Fibroblast of skin of scalp (primary cell): Measurements from ENCODE around the gene PCDHB3. TPM values are rescaled to one million over a fixed set of nuclear protein-coding genes. Genes with fewer than 3 reads are reported as not detected.
"Not testable (repeated sequence)": the region's sequence is repeated elsewhere in the genome, so short reads cannot be mapped to it uniquely, and the experiment has no call there.

Experiments
- DNase-seq: peaks from one replicate; pipeline ENCODE4 v3.0.0-alpha.2; 2013
- polyA plus RNA-seq, 2 experiments: library from polyadenylated mRNA; unstranded; fragments of 120-200 nt; gene quantifications; one replicate each; pipeline ENCODE4 v1.2.1, GENCODE V29; 2013; ENCODE audit not compliant: insufficient read length in 2 of 2

PCDHB3 gene
- 0.87 TPM for polyA plus RNA-seq (2013, experiment 1 of 2; ENCODE audit: insufficient read length)
- polyA plus RNA-seq (2013, experiment 2 of 2; ENCODE audit: insufficient read length) = 1.2 TPM

DNA sequence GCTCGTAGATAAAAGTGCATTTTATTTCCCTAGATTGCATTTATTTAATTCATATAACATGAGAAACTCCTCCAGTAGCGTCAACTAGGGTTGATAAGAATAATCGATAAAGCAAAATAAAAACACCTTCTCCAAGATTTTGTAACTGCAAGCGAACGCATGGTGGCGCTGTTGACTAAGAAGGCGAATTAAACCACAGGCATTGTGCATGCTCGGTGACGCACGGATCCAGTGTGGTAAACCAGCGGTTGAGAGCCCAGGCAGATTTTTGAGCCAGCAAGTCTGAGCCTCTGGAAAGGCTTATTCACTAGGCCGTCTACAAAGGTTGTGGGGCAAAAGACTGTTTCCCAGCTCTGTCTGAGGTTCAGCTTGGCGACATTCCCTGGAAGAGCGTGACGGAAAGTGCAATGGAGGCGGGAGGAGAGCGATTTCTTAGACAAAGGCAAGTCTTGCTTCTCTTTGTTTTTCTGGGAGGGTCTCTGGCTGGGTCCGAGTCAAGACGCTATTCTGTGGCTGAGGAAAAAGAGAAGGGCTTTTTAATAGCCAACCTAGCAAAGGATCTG, at the start of gene PCDHB3:
PCDHB3 (plus strand) TSS at position 231 of the 563 bp plus-strand sequence; CDS start at position 408, 177 bp downstream.
- DNase-seq = peak; percentile 32

DNA sequence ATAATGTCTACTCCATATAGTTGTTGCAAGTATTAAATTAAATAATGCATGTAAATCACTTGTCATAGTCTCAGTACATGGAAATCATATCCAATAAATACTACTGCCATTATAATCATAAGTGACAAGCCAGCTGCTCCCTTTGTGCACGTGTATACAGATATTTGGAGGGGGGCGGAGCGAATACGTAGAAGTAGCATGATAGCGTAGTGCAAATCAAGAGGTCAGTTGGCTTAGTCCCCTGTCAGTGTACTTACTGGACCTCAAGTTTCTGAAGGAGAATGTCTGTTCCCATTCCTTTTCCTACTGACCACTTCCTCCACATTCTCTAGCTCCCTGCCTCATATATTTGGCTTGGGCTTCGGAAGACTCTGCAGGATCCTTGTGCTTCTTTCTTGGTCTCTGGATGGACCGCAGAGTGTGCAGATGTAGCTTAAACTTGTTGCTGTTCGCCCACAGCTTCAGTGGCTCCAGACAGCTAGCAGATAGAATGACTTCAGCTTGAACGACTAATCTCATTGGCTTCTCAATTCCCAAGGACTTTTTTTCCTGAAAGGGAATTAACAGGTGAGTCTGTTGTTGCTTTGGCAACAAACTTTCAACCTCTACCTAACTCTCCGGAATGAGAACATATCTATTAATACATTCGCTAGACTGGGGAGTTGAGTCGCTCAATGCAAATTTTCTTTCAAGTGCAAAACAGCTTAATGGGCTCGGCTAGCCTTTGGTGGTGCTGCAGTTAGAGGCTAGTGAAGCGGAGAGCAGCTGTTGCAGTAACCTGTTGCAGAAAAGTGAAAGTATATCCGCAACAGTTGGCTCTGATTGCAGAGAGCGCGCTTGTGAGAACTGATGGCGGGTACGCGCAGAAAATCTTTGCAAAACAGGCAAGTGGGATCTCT, 49.4 kb upstream of the PCDHB3 start, which contains the start of gene PCDHB1:
PCDHB1 (plus strand) TSS at position 753 of the 899 bp plus-strand sequence; CDS start at position 850, 97 bp downstream.
- no peak for DNase-seq

DNA sequence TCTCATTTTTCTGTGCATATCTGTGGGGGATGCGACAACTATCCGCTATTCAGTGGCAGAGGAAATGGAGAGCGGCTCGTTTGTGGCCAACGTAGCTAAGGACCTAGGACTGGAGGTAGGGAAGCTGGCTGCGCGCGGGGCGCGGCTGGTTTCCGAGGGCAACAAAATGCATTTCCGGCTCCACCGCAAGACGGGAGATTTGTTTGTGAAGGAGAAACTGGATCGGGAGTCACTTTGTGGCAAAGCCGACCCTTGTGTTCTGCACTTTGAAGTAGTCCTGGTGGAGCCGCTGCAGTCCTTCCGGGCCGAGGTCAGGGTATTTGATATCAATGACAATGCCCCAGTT, 48.8 kb upstream of the PCDHB3 start:
- no peak for DNase-seq

DNA sequence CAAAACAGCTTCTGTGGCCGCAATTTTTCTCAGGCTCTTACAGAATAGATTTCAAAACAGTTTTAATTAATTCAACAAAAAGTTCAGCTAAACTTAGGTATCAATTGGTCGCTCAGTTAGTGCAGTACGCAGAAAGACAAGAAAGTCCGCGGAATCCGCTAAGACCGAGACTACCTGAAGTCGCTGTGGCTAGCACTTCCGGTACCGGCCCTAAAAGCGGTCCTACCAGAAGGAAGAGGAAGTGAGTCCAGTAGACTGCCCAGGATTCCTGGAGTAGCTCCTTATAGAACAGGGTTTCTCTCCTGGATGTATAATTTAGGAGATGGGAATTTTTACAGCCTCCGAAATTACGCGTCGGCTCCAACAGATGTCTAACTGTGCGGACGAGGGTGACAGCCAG, 22.4 kb upstream of the PCDHB3 start:
- DNase-seq = no peak

DNA sequence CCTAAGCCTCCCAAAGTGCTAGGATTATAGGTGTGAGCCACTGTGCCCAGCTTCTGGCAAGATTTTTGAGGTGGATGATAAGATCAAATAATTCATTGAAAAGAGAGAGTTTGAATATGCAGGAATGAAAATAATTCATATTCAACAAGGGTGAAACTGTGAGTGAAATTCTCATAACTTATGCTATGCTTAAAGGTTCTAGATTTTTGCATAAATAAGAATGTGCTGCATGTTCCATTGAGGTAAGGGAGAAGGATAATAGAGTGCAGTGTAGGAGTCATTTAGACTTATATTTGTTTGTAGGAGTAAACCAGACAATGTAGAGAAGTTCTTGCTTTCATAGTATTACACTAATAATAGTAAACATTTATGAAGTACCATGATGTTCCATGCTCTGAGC, 18.0 kb upstream of the PCDHB3 start:
- no peak for DNase-seq

DNA sequence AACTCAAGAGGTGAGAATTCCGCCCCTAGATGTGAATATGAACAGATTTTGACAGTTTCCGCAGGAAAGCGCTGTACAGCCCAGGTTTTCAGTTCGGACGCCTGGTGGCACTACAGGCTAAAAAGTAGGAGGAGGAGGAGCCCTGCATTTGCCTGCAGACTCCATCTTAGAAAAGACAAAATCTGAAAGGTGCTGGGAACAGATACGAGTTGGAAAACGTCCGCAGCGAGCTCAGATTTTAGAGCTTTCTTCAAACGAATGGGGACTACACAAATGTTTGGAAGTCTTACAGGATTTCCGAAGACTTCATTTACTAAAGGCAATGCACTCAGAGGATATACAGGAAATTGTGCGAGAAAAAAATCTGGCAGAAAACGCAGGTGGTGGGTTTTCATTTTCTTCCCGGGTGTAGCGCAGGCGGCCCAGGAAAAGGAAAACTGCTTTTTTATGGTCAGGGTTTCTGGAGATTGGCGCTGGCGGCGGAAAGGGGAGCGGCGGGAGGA, 15.7 kb upstream of the PCDHB3 start:
- DNase-seq = peak; percentile 48

DNA sequence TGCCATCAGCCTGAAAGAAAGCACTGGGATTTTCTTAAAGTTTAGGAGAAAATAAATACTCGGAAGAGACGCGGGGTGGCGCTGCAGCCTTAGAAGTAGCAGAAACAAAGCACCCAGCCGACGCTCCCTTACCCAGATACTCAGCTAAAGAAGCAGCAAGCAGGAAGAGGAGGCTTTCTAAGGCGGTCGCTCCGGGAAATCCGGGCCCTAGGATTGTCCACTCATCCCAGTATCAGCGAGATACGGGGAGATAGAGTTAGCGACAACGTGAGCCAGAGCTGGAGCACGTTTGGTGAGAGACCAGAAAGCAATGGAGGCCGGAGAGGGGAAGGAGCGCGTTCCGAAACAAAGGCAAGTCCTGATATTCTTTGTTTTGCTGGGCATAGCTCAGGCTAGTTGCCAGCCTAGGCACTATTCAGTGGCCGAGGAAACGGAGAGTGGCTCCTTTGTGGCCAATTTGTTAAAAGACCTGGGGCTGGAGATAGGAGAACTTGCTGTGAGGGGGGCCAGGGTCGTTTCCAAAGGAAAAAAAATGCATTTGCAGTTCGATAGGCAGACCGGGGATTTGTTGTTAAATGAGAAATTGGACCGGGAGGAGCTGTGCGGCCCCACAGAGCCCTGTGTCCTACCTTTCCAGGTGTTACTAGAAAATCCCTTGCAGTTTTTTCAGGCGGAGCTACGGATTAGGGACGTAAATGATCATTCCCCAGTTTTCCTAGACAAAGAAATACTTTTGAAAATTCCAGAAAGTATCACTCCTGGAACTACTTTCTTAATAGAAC, 5.6 kb upstream of the PCDHB3 start, which contains the start of gene PCDHB2:
PCDHB2 (plus strand) TSS at position 135 of the 782 bp plus-strand sequence; CDS start at position 311, 176 bp downstream.
- peak; percentile 68 for DNase-seq

DNA sequence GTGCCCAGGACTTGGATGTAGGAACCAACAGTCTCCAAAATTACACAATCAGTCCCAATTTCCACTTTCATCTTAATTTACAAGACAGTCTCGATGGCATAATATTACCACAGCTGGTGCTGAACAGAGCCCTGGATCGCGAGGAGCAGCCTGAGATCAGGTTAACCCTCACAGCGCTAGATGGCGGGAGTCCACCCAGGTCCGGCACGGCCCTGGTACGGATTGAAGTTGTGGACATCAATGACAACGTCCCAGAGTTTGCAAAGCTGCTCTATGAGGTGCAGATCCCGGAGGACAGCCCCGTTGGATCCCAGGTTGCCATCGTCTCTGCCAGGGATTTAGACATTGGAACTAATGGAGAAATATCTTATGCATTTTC, 5.0 kb upstream of the PCDHB3 start:
- no peak for DNase-seq

DNA sequence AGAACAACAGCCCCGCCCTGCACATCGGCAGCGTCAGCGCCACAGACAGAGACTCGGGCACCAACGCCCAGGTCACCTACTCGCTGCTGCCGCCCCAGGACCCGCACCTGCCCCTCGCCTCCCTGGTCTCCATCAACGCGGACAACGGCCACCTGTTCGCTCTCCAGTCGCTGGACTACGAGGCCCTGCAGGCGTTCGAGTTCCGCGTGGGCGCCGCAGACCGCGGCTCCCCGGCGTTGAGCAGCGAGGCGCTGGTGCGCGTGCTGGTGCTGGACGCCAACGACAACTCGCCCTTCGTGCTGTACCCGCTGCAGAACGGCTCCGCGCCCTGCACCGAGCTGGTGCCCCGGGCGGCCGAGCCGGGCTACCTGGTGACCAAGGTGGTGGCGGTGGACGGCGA, 4.1 kb upstream of the PCDHB3 start:
- DNase-seq = not testable (repeated sequence)

DNA sequence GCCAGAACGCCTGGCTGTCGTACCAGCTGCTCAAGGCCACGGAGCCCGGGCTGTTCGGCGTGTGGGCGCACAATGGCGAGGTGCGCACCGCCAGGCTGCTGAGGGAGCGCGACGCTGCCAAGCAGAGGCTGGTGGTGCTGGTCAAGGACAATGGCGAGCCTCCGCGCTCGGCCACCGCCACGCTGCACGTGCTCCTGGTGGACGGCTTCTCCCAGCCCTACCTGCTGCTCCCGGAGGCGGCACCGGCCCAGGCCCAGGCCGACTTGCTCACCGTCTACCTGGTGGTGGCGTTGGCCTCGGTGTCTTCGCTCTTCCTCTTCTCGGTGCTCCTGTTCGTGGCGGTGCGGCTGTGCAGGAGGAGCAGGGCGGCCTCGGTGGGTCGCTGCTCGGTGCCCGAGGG, 3.7 kb upstream of the PCDHB3 start:
- not testable (repeated sequence) for DNase-seq

DNA sequence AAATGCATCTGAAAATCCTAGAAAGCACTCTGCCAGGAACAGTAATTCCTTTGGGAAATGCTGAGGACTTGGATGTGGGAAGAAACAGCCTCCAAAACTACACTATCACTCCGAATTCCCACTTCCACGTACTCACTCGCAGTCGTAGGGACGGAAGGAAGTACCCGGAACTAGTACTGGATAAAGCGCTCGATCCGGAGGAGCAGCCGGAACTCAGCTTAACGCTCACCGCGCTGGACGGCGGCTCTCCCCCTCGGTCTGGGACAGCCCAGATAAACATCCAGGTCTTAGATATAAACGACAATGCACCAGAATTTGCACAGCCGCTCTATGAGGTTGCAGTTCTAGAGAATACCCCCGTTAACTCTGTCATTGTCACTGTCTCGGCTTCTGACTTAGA, 786 bp downstream of the PCDHB3 start:
- no peak for DNase-seq

DNA sequence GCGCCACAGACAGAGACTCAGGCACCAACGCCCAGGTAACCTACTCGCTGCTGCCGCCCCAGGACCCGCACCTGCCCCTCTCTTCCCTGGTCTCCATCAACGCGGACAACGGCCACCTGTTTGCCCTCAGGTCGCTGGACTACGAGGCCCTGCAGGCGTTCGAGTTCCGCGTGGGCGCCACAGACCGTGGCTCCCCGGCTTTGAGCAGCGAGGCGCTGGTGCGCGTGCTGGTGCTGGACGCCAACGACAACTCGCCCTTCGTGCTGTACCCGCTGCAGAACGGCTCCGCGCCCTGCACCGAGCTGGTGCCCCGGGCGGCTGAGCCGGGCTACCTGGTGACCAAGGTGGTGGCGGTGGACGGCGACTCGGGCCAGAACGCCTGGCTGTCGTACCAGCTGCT, 1.8 kb downstream of the PCDHB3 start:
- not testable (repeated sequence) for DNase-seq

DNA sequence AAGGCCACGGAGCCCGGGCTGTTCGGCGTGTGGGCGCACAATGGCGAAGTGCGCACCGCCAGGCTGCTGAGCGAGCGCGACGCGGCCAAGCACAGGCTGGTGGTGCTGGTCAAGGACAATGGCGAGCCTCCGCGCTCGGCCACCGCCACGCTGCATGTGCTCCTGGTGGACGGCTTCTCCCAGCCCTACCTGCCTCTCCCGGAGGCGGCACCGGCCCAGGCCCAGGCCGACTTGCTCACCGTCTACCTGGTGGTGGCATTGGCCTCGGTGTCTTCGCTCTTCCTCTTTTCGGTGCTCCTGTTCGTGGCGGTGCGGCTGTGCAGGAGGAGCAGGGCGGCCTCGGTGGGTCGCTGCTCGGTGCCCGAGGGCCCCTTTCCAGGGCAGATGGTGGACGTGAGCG, 2.2 kb downstream of the PCDHB3 start:
- DNase-seq = not testable (repeated sequence)

DNA sequence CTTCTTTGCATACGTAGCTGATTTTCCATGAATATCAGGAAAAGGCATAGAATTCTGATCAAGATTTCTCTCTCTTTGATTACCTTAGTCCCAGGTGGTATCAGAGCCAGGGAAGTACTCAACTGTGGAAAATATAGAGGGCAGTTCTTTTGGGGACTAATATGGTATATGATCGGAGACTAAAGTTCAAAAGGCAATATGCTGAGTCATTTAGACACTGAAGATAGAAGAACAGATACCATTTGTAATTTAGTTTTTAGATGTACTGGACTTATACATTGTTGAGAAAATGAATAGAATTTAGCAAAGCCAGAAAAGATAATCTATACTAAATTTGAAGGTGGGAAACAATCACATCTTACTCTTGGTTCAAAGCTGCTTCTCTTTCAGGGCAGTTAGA, 5.1 kb downstream of the PCDHB3 start:
- no peak for DNase-seq

DNA sequence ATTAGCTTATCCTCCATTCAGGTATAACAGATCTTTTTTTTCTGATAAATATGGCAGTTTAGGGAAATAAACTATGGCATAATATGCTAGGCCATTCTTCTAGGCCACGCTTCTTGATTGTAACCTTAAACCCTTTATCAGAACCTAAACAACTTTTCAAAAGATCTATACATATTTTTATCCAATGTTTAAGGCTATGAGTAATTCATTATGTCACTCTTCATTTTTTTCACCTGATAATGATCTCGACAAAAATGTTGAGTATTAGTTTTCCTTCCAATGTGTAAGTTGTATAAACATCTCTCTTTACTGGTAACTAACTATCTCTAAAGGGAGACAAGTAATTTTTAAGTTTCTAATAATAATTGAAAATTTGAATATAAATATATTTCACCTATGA, 19.0 kb downstream of the PCDHB3 start:
- no peak for DNase-seq

DNA sequence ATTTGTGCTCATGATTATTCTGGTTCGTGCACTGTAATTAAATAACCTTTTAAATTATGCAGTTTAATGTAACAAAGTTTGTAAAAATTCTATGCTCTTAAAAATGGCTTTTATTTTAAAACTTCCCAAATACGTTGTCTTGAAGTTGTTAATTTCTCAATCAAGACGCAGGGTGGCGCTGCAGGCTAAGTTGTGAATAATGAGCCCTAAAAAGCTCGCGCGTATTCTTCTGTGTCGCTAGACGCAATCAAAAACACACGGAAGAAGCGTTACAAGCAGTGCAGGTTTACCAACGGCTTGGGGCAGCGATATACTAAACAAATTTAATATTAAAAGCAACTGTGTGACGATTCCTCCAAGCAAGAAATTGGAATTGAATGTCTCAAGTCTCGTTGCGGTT, 21.3 kb downstream of the PCDHB3 start, which contains the start of gene PCDHB4:
PCDHB4 (plus strand) TSS at position 256 of the 400 bp plus-strand sequence. CDS start 181 bp downstream, outside the sequence.
- DNase-seq = no peak

DNA sequence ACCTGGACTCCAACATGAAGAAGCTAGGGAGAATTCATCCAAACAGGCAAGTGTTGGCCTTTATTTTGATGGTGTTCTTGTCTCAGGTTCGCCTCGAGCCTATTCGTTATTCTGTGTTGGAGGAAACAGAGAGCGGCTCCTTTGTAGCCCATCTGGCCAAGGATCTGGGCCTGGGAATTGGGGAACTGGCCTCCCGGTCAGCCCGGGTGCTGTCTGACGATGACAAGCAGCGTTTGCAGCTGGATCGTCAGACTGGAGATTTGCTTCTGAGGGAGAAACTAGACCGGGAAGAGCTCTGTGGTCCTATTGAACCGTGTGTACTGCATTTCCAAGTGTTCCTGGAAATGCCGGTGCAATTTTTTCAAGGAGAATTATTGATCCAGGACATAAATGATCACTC, 21.7 kb downstream of the PCDHB3 start:
- DNase-seq = no peak

DNA sequence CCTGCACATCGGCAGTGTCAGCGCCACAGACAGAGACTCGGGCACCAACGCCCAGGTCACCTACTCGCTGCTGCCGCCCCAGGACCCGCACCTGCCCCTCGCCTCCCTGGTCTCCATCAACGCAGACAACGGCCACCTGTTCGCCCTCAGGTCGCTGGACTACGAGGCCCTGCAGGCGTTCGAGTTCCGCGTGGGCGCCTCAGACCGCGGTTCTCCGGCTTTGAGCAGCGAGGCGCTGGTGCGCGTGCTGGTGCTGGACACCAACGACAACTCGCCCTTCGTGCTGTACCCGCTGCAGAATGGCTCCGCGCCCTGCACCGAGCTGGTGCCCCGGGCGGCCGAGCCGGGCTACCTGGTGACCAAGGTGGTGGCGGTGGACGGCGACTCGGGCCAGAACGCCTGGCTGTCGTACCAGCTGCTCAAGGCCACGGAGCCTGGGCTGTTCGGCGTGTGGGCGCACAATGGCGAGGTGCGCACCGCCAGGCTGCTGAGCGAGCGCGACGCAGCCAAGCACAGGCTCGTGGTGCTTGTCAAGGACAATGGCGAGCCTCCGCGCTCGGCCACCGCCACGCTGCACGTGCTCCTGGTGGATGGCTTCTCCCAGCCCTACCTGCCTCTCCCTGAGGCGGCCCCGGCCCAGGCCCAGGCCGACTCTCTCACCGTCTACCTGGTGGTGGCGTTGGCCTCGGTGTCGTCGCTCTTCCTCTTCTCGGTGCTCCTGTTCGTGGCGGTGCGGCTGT, 23.3 kb downstream of the PCDHB3 start:
- DNase-seq = not testable (repeated sequence)

DNA sequence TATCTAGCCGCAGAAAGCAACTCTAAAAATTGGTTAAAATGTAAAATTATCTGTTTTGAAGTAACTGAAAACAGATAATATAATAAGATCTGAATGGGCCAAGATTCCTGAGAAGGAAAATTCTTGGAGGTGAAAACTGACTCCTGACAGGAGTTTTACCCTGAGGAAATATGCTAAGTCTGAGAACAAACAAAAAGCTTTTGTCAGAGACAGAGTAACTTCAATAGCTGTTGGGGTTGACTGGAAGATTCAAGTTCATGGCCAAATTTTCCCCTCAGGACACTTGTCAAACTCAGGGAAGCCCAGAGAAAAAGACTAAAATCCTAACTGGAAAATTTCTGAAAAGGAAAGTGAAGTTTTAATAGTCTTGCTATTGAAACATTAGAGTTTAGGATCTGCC, 27.0 kb downstream of the PCDHB3 start:
- no peak for DNase-seq

DNA sequence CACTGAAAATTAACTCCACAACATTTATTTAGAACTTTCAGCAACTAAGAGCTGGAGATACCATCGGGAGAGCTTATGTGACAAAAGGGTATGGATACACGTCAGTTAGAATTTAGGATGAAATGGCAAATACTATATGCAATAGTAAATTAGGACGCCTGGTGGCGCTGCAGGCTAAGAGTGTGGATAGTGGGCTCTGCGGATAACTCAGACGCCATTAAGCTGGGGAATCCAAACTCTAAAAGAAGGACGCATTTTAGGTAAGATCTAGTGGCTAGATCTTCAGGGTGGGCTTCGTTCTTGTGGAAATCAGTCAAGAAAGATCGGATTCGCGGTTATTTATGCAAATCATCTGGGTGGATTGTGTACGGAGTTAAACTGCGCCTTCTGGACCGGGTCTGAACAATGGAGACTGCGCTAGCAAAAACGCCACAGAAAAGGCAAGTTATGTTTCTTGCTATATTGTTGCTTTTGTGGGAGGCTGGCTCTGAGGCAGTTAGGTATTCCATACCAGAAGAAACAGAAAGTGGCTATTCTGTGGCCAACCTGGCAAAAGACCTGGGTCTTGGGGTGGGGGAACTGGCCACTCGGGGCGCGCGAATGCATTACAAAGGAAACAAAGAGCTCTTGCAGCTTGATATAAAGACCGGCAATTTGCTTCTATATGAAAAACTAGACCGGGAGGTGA, 34.9 kb downstream of the PCDHB3 start, which contains the start of gene PCDHB5:
PCDHB5 (plus strand) TSS at position 177 of the 688 bp plus-strand sequence; CDS start at position 406, 229 bp downstream.
- peak; percentile 19 for DNase-seq

DNA sequence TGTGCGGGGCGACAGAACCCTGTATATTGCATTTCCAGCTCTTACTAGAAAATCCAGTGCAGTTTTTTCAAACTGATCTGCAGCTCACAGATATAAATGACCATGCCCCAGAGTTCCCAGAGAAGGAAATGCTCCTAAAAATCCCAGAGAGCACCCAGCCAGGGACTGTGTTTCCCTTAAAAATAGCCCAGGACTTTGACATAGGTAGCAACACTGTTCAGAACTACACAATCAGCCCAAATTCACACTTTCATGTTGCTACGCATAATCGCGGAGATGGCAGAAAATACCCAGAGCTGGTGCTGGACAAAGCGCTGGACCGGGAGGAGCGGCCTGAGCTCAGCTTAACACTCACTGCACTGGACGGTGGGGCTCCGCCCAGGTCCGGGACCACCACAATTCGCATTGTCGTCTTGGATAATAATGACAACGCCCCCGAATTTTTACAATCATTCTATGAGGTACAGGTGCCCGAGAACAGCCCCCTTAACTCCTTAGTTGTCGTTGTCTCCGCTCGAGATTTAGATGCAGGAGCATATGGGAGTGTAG, 35.5 kb downstream of the PCDHB3 start:
- no peak for DNase-seq
